ENCODE data around the gene SUGP2.
A peak's percentile ranks its signal among the peaks of the same experiment; 100 is the strongest.

Gene SUGP2

DNA sequence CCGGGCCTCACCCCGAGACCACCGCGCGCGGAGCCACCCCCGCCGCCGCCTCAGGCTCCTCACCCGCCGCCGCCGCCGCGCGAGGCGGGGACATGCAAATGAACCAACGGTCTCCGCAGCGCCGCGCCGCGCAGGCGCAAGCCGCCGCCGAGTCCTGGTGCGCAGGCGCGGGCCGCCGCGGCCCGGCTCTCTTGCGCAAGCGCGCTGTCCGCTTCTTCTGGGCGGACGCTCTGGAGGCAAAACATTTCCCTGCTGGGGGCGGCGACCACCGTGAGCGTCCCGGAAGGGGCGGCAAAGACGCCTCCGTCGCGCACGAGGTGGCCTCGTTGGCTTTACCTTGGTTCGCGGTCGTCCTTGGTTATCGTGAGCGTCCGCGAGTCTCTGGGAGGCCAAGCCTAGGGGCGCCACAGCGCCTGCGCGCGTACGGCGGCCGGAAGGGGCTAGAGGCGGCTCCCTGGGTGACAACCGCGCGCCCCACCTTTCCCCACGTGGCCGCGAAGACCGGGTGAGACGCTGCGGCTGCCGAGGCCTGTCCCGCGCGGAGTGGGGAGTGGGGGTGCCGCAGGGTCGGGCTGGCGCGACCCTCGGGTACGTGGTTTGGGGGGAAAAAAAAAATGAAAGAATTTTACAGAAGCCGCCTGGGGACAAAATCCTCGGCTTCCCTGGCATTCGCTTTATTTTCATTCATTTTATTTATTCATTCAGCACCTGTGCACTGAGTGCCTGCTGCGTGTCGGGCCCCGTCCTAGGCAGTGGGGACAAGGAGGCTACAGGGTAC is at the start of gene SUGP2, which contains the start of gene ARMC6:
TSS of gene SUGP2 (minus strand) at position 92 of the 778 bp plus-strand sequence. CDS start 2,446 bp downstream, outside the sequence.
TSS of gene ARMC6 (plus strand) at position 178 of the 778 bp plus-strand sequence. CDS start 607 bp downstream, outside the sequence.
- peak; percentile 93 for DNase-seq (ENCODE audit: low read depth, low spot score)

DNA sequence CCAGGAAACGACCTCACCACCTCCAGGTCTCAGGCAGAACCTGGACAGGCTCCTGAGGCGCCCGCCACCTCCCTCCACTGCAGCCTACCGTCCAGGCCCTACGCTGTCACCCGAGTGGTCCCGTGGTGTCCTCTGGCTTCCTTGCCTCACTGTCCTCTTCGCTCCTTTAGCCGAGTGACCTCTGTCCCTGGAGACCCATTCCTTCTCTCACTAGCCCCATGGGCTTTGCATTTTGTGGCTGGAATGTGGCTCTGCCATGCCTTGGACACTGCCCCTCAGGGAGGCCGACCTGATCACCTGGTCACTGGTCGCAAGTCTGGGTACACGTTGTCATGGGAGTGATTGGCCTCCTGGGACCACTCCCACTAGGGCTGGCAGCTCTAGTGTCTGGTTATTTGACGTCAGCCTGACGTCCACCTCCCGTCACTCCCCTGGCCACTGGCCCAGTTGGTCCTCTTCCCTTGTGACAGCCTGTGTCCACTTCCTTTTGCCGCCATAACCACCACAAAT is 48.4 kb upstream of the SUGP2 start:
- DNase-seq (ENCODE audit: low read depth, low spot score), result peak; percentile 45

DNA sequence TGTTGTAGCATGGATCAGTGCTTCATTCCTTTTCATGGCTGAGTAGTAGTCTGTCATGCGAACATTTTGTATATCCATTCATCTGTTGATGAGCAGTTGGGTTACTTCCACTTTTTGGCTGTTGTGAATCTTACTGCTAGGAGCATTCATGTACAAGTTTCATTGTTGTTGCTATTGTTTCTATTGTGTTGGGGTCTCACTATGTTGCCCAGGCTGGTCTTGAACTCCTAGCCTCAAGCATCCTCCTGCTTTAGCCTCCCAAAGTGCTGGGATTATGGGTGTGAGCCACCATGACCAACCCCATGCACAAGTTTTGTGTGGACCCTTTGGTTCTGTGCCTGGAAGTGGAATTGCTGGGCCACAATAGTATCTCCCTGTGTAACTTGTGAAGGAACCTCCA is 46.3 kb upstream of the SUGP2 start:
- no peak for DNase-seq (ENCODE audit: low read depth, low spot score)

DNA sequence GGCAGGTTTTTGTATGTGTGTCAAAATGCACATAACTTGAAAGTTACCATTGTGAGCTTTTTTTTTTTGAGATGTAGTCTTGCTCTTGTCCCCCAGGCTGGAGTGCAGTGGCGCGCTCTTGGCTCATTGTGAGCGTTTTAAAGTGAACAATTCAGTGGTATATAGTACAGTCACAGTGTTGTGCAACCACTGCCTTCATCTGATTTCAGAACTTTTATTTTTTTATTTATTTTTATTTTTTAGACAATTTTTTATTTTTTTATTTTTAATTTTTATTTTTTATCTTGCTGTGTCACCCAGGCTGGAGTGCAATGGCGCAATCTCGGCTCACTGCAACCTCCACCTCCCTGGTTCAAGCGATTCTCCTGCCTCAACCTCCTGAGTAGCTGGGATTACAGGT is 45.5 kb upstream of the SUGP2 start:
- no peak for DNase-seq (ENCODE audit: low read depth, low spot score)

DNA sequence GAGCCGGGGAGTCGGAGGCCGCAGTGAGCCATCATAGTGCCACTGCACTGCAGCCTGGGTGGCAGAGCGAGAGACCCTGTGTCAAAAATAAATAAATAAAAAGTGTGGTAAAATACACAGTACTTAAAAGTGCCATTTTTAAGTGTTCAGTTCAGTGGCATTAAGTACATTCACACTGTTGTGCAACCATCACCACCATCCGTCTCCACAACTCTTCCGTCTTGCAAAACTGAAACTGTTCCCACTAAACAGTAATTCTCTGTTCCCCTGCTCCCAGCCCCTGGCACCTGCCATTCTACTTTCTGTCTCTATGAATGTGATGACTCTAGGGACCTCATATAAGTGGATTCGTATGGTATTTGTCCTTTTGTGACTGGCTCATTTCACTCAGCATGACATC is 43.8 kb upstream of the SUGP2 start:
- DNase-seq (ENCODE audit: low read depth, low spot score), result no peak

DNA sequence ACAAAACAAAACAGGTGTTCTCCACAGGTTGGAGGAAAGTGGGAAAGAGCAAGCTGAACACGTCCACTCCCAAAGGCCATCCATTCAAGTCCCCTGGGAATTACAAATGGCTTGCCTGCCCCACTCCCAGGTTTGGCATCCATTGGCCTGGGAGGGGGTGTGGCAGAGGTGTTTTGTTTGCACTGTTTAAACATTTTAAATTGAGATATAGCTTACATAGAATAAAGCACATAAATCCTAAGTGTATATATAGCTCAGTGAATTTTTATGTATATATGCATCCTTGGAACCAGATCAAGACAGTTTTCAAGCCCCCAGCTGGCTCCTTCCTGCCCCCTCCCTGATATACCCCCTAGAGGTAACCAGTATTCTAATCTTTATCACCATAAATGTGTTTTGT is 43.2 kb upstream of the SUGP2 start:
- DNase-seq (ENCODE audit: low read depth, low spot score), result no peak

DNA sequence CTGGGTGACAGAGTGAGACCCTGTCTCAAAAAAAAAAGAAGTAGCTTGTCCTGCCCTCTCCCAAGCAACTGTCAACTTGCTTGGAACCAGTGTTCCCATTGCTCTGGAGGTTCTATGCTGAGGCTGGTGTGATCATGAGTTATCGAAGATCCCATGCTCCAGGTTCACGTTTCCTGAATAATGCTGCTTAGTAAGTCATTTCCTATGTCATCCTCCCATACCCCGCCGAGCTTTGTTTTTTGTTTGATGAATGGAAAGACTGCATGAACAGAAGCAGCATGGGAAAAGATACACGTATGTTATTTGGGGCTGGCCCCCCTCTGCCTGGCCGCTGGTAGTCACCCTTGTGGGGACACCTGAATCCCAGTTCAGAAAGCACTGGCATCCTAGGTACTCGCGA is 41.8 kb upstream of the SUGP2 start:
- DNase-seq (ENCODE audit: low read depth, low spot score), result no peak

DNA sequence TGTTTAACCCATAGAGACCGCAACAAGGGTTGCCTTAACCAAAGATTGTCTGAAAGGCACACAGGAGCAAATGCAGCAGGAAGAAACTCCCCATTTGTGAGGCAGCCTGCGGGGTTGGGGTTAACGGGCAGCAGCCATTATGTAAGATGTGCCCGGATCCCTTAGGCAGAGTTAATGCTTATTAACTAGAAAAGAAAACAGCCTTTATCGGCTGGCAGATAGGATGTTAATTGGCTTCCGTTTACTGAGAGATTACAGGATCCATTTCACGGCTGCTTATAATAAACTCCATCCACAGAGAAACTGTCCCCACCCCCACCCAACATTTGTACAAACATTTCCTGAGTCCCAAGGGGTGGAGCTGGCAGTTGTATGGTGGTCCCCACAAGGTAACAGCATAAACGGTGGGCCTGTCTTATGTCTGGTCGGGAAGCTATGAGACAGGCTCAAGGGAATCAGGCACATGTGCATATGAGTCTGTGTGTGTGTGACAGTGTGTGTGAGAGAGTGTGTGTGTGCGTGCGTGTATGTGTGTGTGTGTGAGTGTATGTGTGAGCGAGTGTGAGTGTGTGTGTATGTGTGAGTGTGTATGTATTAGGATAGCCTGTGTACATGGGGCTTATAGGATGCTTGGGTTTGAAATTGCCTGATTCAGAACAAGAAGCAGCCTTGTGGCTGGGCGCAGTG is 41.0 kb upstream of the SUGP2 start:
- no peak for DNase-seq (ENCODE audit: low read depth, low spot score)

DNA sequence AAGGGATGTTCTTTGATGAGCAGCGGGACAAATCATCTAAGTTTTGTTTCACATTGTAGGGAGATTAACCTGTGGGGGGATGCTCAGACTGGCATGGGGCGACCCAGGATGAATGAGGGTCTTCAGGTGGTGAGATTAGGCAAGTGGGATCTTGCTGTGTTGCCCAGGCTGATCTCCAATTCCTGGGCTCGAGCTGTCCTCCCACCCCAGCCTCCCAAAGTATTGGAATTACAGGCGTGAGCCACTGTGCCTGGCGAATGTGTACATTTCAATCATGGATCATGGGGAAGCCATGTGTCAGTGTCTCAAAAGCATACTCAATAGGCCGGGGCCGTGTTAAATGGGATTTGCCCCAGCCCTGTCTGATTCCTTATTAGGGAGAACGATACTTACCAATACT is 38.6 kb upstream of the SUGP2 start:
- DNase-seq (ENCODE audit: low read depth, low spot score), result no peak

DNA sequence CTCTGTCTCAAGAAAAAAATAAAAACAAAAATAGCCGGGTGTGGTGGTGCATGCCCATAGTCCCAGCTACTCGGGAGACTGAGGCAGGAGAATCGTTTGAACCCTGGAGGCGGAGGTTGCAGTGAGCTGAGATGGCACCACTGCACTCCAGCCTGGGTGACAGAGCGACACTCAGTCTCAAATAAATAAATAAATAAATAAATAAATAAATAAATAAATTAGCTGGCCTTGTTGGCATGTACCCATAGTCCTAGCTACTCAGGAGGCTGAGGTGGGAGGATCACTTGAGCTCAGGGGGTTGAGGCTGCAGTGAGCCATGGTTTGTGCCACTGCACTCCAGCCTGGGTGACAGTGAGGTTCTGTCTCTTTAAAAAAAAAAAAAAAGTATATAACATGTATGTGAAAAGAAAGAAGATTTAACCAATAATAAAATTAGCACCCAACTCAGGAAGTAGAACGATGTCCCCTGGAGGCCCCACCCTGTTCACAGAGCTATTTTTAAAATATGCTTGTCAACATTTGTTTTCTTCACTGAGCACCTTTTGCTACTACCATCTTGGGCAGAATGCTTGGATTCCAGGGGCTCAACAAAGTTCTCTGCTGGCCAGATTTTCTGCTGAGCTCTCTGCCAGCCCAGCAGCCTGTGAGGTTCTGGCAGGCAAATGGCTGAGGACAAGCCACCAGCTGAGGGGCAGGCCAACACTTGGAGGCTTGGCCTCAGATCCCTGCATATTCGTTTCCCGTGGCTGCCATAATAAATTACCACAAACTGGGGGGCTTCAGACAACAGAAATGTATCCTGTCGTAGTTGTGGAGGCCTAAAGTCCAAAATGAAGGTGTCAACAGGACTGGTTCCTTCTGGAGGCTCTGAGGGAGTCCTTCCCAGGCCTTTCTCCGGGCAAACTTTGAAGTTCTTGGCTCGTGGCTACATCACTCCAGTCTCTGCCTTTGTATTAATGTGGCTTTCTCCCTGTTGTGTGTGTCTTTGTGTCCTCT is 35.6 kb upstream of the SUGP2 start:
- DNase-seq (ENCODE audit: low read depth, low spot score), result no peak

DNA sequence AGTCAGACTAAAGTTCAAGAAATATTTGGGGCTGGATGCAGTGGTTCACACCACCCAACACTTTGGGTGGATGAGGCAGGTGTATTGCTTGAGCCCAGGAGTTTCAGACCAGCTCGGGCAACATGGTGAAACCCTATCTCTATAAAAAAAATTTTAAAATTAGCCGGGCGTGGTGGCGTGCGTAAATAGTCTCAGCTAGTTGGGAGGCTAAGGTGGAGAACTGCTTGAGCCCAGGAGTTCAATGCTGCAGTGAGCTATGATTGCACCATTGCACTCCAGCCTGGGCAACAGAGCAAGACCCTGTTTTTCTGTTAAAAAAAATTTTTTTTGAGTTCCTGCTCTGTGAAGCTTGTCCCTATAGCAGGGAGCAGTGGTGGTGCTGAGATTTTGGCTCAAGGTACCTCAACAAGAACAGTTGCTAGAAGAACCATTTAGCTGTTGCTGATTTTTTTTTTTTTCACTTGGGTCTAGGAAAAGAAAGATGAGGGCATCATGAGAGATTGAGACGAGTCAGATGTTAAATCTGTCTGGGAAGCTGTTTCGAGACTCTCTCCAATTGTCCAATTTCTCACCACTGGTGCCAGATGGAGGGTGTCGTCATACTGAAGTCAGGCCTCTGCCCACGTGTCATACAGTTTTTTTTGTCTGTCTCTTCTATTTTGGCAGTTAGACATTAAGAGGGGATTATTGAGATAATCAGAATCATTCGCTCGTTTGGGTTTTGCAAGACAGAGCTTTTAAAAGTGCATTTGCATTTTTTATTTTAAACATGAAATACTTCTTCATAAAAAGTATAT is 34.2 kb upstream of the SUGP2 start:
- no peak for DNase-seq (ENCODE audit: low read depth, low spot score)

DNA sequence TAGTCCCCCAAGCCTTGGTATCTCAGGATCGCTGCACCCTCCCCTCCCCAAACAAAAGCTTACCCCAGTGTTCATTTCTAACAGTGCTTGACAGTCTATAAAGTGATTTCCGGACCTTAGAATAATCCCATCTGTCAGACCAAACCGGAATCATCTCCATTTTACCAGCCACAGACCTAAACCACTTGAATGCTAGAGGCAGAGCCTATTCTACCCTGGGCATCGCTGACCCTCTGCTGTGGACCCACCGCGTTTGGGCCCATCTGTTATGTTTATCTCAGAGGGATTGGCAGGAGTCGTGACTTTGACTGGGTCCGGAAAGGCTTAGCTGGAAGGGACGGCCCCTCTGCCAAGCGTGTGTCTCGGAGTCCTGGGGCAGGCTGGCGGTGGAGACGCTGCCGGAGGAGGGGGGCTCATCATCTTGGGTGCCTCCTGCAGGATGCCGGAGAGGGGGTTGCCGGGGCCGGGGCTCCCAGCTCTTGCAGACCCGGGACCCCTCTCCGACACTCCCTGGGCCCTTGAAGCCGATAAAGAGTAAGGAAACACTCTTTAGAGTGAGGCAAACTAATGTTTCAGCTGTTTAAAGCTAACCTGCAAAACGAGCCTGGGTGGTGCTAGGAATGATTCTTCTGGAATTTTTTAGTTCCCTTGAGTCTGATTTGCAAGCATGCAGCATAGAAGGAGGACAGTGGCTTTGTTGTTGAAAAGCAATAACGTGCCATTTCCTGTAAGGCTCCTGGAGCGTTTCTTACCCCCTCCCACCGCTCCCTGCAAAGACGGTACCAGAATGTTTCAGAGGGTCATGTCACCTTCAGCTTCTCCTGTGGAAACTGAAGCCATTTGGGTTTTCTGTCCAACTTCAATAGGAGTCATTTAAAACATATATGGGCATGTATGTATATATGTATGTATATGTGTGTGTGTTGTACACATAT is 31.8 kb upstream of the SUGP2 start:
- DNase-seq (ENCODE audit: low read depth, low spot score), result peak; percentile 27

DNA sequence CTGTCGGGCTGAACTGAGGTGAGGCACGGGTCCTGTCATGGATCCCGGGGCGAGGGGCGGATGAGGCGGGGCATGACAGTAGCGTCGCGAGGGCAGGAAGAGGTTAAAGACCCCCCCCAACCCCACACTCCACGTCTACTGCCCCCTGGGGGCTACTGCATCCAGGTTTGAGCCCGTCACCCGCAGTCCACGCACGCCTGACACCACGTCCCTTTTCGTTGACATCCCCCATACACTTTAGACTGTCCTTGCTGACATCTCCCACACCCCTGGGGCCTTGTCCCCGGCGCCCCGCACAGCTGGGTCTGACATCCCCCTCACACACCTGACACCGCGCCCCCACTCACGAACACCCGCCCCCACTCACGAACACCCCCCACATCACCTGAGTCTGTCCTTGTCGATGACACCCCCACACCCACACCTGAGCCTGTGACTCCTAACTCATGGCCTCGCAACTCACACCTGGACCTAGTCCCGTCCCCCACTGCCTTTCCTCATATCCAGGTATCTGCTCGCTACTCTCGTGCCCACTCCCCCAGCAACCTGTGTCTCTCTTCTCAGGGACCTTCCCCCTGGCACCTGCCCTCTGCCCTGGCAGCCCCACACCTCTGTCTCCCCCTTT is 30.9 kb upstream of the SUGP2 start:
- DNase-seq (ENCODE audit: low read depth, low spot score), result no peak

DNA sequence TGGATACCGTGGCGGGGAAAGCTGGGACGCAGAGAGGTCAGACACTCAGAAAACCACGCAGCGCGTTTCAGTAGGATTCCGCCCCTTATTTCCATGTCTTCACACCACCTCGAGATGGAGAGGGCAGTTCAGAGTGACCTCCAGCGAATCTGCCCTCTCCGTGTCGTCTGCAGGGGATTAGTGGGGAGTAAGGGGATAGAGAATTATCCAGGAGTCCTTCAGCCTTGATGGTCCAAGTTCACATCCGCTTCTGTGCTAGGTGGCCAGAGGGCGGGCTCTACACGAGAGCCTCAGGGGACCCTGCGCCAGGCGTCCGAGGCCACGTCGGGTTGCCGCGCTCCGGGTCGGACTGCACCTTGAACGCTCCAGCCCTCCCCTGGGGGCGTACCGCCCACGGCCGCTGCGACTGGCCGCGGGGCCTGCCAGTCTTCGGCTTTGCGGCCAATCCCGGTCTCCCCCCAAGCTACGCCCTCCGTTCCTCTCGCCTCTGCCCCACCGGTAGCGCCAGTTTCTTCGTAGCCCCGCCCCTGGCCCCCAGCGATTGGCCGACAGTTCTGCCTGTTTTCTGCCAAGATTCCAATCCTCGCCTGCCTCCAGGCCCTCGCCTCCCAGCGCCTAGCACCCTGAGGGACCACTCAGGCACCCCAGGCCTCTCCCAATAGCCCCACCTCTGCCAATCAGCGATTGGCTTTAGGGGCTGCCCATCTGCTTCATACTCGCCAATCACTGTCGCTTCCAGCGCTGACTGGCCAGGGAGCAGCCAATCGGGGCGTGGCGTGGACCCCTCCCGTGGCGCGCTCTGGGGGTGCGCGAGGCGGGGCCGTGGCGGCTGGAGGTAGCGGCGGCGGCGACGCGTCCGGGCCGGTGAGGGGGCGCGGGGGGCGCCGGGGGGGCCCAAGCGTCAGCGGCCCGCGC is 30.1 kb upstream of the SUGP2 start, which contains the start of gene SLC25A42:
TSS of gene SLC25A42 (plus strand) at position 812 of the 915 bp plus-strand sequence. CDS start 32,131 bp downstream, outside the sequence.
- DNase-seq (ENCODE audit: low read depth, low spot score), result peak; percentile 100

DNA sequence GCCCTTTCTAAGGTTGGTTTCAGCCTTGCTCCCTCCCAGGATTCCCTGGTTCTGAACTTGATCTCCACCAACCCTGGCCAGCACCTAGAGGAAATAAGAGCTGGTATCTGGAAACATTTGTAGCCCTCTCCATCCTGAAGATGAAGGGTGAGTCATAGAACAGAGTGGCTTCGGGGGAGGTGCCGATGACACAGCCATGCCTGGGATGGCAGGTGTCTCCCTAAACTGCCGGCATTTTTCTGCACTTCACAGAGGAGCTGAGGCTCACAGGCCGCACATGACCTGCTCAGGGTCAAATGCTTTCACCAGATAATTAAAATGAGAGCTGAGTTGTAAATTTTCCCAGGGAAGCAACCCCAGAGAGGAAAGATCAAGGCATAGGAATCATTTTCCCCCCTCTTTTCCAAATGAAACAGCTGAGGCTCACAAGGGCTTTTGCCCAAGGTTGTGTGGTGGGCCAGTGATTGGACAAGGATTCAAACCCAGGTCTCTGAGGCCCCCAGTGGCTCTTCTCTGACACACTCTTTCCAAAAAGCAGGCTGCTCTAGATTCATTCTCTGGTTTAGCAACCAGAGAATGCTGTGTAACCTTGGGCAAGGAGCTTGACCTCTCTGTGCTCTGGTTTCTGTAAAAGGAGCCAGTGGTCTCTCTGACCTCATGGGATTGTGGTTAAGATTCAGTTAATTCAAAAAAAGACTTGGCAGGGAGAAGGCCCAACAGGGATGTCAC is 29.3 kb upstream of the SUGP2 start:
- no peak for DNase-seq (ENCODE audit: low read depth, low spot score)

DNA sequence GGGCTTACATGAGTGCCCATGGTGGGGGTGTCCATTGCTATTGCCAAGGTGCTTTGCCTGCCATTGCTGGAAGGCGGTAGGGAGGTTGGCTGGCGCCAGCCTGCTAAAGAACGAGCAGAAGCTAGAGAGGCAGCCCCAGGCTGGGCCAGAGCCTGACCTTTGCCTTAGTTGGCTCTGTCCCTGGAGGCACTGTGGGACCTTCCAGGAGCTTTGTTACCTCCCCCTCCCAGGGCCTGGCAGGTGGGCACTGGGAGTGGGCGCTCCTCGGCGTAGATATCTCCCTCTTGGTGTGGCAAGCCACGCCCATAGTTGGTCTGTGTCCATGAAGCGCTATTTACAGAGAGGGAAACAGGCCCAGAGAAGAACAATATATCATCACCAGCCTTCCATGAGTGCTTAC is 28.2 kb upstream of the SUGP2 start:
- no peak for DNase-seq (ENCODE audit: low read depth, low spot score)

All from ELF-1 (cell line).